Measurements from ENCODE around the gene QSOX2.

DNA sequence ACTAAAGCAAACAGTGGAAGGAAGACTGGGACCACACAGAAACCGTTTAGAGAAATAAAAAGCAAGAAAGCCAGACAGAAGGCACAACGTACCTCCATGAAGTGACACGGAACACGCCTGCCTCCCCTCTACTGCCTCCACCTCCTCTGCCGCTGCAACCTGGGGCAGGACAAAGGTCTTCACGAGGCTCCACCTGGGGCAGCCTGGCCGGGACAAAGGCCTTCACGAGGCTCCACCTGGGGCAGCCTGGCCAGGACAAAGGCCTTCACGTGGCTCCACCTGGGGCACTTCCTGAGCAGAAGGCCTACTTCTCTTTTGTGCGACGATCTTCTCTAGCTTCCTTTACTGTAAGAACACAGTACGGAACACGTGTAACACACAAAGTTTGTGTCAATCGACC, 11.7 kb downstream of the QSOX2 start:
- TF ChIP-seq, protein P1, sequence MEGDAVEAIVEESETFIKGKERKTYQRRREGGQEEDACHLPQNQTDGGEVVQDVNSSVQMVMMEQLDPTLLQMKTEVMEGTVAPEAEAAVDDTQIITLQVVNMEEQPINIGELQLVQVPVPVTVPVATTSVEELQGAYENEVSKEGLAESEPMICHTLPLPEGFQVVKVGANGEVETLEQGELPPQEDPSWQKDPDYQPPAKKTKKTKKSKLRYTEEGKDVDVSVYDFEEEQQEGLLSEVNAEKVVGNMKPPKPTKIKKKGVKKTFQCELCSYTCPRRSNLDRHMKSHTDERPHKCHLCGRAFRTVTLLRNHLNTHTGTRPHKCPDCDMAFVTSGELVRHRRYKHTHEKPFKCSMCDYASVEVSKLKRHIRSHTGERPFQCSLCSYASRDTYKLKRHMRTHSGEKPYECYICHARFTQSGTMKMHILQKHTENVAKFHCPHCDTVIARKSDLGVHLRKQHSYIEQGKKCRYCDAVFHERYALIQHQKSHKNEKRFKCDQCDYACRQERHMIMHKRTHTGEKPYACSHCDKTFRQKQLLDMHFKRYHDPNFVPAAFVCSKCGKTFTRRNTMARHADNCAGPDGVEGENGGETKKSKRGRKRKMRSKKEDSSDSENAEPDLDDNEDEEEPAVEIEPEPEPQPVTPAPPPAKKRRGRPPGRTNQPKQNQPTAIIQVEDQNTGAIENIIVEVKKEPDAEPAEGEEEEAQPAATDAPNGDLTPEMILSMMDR (conservative IDR thresholded peaks at IDR 0.05; ENCODE audit: low read length), result no peak
- TF ChIP-seq EZH2phosphoT487 (IDR thresholded peaks at IDR 0.05; ENCODE audit: borderline replicate concordance, low read depth, low read length), result no peak
